OCI-LY1 (cell line): ENCODE results near the gene ADD2.

Experiments used
- H2AFZ ChIP-seq: fragments of 200-600 bp; sonication (generic), shearing (Covaris generic); 2 replicates; pipeline ENCODE4 v1.6.0; 2014; ENCODE audit warnings: antibody characterized with exemption, mild to moderate bottlenecking, low read length
- H3F3A ChIP-seq: fragments of 200-600 bp; sonication (generic), shearing (Covaris generic); 2 replicates; pipeline ENCODE4 v1.6.0; 2014; ENCODE audit warnings: mild to moderate bottlenecking, antibody characterized with exemption, low read length, moderate library complexity; ENCODE audit not compliant: insufficient read depth
- H3K27ac ChIP-seq: fragments of 200-600 bp; sonication (generic); 2 replicates; pipeline ENCODE4 v1.5.1; 2014; ENCODE audit warnings: low read length, mixed run types, mild to moderate bottlenecking, low read depth; ENCODE audit not compliant: poor library complexity, severe bottlenecking
- H3K27me3 ChIP-seq: fragments of 200-600 bp; sonication (generic); 2 replicates; pipeline ENCODE4 v1.6.0; 2014; ENCODE audit warnings: antibody characterized with exemption, mild to moderate bottlenecking, low read length, moderate library complexity; ENCODE audit not compliant: insufficient read depth
- H3K36me3 ChIP-seq: fragments of 200-600 bp; sonication (generic); 2 replicates; pipeline ENCODE4 v1.6.1; 2014; ENCODE audit warnings: mild to moderate bottlenecking, antibody characterized with exemption, low read length, moderate library complexity, mixed read lengths; ENCODE audit not compliant: insufficient read depth
- H3K4me1 ChIP-seq: fragments of 200-600 bp; sonication (generic); 2 replicates; pipeline ENCODE4 v1.5.1; 2014; ENCODE audit warnings: mild to moderate bottlenecking, low read length, moderate library complexity; ENCODE audit not compliant: insufficient read depth, severe bottlenecking
- H3K4me2 ChIP-seq: fragments of 200-600 bp; sonication (generic), shearing (Covaris generic); 2 replicates; pipeline ENCODE4 v1.6.1; 2014; ENCODE audit warnings: low read length
- H3K4me3 ChIP-seq: fragments of 200-600 bp; sonication (generic); 2 replicates; pipeline ENCODE4 v1.5.1; 2014; ENCODE audit warnings: low read length, low read depth, mild to moderate bottlenecking, mixed read lengths; ENCODE audit not compliant: poor library complexity, severe bottlenecking
- H3K79me2 ChIP-seq: fragments of 200-600 bp; shearing (Covaris generic); 2 replicates; pipeline ENCODE4 v1.6.1; 2016; ENCODE audit warnings: mixed run types, low read length, mixed read lengths; ENCODE audit not compliant: insufficient read depth
- H3K9ac ChIP-seq: fragments of 200-600 bp; sonication (generic), shearing (Covaris generic); 2 replicates; pipeline ENCODE4 v1.6.1; 2014; ENCODE audit warnings: mild to moderate bottlenecking, low read length, mixed read lengths
- H3K9me2 ChIP-seq: fragments of 200-600 bp; sonication (generic), shearing (Covaris generic); 2 replicates; pipeline ENCODE4 v1.6.1; 2014; ENCODE audit warnings: low read depth, mild to moderate bottlenecking, low read length, mixed read lengths
- H3K9me3 ChIP-seq: fragments of 200-600 bp; shearing (Covaris generic); 2 replicates; pipeline ENCODE4 v1.6.1; 2014; ENCODE audit warnings: low read length, mixed read lengths
- H4K20me1 ChIP-seq: fragments of 200-600 bp; sonication (generic), shearing (Covaris generic); 2 replicates; pipeline ENCODE4 v1.6.0; 2016; ENCODE audit warnings: mild to moderate bottlenecking, low read length; ENCODE audit not compliant: insufficient read depth
- EZH2 ChIP-seq: fragments of 200-600 bp; sonication (generic), shearing (Covaris generic); IDR thresholded peaks from 2 replicates; pipeline ENCODE4 v1.8.0; 2017; ENCODE audit warnings: borderline replicate concordance, mixed run types, mild to moderate bottlenecking, antibody characterized with exemption, low read length, moderate library complexity, mixed read lengths
- TF ChIP-seq, protein P1 (sequence below): fragments of 200-600 bp; sonication (generic), shearing (Covaris generic); IDR thresholded peaks from 2 replicates; pipeline ENCODE4 v1.5.1; 2017; ENCODE audit warnings: mild to moderate bottlenecking, antibody characterized with exemption, low read length, moderate library complexity, mixed read lengths

Gene ADD2

GRCh38 chr2:70668432-70668831 is 99.6 kb downstream of the ADD2 start:
- Histone ChIP-seq H3K9me3 (no peaks in the 10 kb centered on the region), H3K36me3 (no peaks in the 10 kb centered on the region), H3K9ac (no peak overlapping the region), H3K4me1 (no peaks in the 10 kb centered on the region), H3K27me3 (no peaks in the 10 kb centered on the region), H3K79me2 (no peaks in the 10 kb centered on the region), H2AFZ (no peak overlapping the region), H3F3A (no peaks in the 10 kb centered on the region), H3K4me3 (no peak overlapping the region), H3K9me2 (no peaks in the 10 kb centered on the region), H3K27ac (no peak overlapping the region), H3K4me2 (no peak overlapping the region), H4K20me1 (no peaks in the 10 kb centered on the region)
- TF ChIP-seq, protein P1, sequence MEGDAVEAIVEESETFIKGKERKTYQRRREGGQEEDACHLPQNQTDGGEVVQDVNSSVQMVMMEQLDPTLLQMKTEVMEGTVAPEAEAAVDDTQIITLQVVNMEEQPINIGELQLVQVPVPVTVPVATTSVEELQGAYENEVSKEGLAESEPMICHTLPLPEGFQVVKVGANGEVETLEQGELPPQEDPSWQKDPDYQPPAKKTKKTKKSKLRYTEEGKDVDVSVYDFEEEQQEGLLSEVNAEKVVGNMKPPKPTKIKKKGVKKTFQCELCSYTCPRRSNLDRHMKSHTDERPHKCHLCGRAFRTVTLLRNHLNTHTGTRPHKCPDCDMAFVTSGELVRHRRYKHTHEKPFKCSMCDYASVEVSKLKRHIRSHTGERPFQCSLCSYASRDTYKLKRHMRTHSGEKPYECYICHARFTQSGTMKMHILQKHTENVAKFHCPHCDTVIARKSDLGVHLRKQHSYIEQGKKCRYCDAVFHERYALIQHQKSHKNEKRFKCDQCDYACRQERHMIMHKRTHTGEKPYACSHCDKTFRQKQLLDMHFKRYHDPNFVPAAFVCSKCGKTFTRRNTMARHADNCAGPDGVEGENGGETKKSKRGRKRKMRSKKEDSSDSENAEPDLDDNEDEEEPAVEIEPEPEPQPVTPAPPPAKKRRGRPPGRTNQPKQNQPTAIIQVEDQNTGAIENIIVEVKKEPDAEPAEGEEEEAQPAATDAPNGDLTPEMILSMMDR, result no peak
- no peak for TF ChIP-seq EZH2

DNA sequence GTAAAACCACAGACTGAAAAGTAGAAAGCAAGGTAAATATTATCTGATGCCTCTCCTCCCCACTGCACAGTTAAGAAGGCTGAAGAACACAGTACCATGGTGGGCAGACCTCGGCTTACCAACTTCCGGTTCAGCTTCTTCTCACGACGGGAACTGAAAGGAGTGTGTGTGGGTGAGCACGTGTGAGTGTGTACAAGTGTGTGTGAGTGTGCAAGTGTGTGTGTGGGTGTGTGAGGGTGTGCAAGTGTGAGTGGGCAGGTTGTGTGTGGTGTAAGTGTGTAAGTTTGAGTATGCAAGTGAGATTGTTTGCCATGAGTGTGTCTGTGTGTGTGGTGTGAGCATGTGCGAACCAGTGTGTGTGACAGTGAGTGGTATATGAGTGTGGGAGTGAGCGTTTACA is 103.5 kb downstream of the ADD2 start:
- Histone ChIP-seq H3F3A (no peaks in the 10 kb centered on the region), H2AFZ (no peak overlapping the region), H3K4me2 (no peak overlapping the region), H3K4me1 (no peaks in the 10 kb centered on the region), H3K4me3 (no peak overlapping the region), H4K20me1 (no peaks in the 10 kb centered on the region), H3K27me3 (no peaks in the 10 kb centered on the region), H3K9me3 (no peaks in the 10 kb centered on the region), H3K9me2 (no peaks in the 10 kb centered on the region), H3K36me3 (no peaks in the 10 kb centered on the region), H3K27ac (no peak overlapping the region), H3K79me2 (no peaks in the 10 kb centered on the region), H3K9ac (no peak overlapping the region)
- TF ChIP-seq, protein P1, result no peak

- H3K9ac ChIP-seq, result no peak overlapping the region
- H3K9me2 ChIP-seq, result no peaks in the 10 kb centered on the region
- H3K27ac ChIP-seq, result no peak overlapping the region
- H3K9me3 ChIP-seq, result no peaks in the 10 kb centered on the region
- no peak overlapping the region for H3K4me2 ChIP-seq
- no peaks in the 10 kb centered on the region for H3K79me2 ChIP-seq
- TF ChIP-seq, protein P1, result no peak
- H4K20me1 ChIP-seq, result no peaks in the 10 kb centered on the region
- no peak overlapping the region for H2AFZ ChIP-seq
- H3K36me3 ChIP-seq, result no peaks in the 10 kb centered on the region
- no peaks in the 10 kb centered on the region for H3F3A ChIP-seq
- H3K4me1 ChIP-seq, result no peaks in the 10 kb centered on the region
- H3K4me3 ChIP-seq, result no peak overlapping the region
- H3K27me3 ChIP-seq, result no peaks in the 10 kb centered on the region
Observed at GRCh38 chr2:70663411-70663810, 104.6 kb downstream of the ADD2 start.
